ENCODE measurements around the gene DNAAF8. TPM values are rescaled to one million over a fixed set of nuclear protein-coding genes. Genes with fewer than 3 reads are reported as not detected.

DNAAF8 gene
- total RNA-seq, 4 donors from 2014 or later: 0.21 to 15.3 (median 0.74) TPM

DNA sequence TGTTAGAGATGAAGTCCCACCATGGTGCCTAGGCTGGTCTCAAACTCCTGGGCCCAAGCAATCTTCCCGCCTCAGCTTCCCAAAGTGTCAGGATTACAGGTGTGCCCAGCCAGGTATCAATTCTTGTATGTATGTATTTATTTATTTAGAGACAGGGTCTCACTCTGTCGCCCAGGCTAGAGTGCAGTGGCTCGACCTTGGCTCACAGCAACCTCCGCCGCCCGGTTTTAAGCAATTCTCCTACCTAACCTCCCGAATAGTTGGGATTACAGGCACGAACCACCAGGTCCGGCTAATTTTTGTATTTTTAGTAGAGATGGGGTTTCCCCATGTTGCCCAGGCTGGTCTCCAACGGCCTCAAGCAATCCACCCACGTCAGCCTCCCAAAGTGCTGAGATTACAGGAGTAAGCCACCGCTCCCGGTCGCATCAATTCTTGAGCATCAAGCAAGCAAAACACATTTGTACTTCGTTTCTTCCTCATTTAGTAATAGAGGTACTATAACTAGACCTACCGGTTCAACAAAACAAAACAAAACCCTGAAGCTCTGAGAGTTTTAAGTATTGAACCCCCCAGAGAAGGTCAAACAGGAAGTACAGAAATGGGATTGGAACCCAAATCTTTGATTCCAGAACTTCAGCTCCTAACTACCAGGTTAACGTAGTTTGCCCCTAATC is 33.7 kb downstream of the DNAAF8 start:
- H3K4me3 ChIP-seq: peak overlapping the region; percentile 45 to 82 (median 70)
- WGBS, 2 donors: 42 to 63% methylated on average over 17 of the region's 17 CpGs
- peaks cover 0 to 24% (median 2%) of the 10 kb centered on the region in 3 donors for H3K36me3 ChIP-seq
- peak in 1 of 2 donors; percentile 27 for DNase-seq (ENCODE audit: low spot score in 2 of 2)
- H3K27me3 ChIP-seq: no peaks in the 10 kb centered on the region
- H3K27ac ChIP-seq: peak overlapping the region; percentile 73 to 96 (median 91)
- TF ChIP-seq EP300 (IDR thresholded peaks at IDR 0.05): no peak
- no peak for TF ChIP-seq POLR2A (IDR thresholded peaks at IDR 0.05)
- TF ChIP-seq, protein P1, sequence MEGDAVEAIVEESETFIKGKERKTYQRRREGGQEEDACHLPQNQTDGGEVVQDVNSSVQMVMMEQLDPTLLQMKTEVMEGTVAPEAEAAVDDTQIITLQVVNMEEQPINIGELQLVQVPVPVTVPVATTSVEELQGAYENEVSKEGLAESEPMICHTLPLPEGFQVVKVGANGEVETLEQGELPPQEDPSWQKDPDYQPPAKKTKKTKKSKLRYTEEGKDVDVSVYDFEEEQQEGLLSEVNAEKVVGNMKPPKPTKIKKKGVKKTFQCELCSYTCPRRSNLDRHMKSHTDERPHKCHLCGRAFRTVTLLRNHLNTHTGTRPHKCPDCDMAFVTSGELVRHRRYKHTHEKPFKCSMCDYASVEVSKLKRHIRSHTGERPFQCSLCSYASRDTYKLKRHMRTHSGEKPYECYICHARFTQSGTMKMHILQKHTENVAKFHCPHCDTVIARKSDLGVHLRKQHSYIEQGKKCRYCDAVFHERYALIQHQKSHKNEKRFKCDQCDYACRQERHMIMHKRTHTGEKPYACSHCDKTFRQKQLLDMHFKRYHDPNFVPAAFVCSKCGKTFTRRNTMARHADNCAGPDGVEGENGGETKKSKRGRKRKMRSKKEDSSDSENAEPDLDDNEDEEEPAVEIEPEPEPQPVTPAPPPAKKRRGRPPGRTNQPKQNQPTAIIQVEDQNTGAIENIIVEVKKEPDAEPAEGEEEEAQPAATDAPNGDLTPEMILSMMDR (IDR thresholded peaks at IDR 0.05): no peak
- no peaks in the 10 kb centered on the region for H3K9me3 ChIP-seq
- H3K4me1 ChIP-seq: peaks cover 0 to 45% (median 22%) of the 10 kb centered on the region in 4 donors

DNA sequence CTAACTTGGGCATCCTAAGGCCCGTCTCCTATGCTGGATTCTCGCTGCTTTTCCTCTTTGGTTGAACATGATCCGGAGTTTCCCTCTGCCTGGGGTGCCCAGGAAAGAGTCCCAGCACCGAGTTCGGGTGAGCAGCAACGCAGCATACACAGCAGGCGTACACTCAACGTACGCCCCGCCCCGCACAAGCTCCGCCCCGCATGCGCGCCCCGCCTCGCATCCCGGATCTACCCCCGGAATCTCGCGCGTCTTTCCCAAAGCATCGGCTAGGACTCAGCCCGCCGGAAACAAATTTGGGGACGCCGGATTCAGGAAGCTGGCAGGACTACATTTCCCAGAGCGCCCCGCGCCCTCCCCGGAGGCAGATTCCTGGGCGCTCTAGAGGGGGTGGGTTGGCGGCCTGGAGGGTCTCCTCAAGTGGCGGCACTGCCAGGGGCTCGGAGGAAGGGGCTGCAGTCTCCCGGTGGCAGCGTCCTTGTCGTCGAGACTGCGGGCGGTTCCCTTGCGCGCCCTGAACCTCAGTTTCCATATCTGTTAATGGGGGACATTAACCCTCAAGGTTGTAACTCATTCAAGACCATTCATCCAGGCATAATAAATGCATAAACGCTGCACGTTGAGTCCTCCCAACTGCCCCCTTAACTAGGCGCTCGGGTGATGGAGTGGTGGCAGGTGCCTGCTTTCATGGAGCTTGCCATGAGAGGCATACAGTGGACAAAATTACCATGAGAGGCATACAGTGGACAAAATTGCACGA is 34.4 kb downstream of the DNAAF8 start:
- Histone ChIP-seq H3K4me1 (peaks cover 0 to 41% (median 22%) of the 10 kb centered on the region in 4 donors), H3K9me3 (no peaks in the 10 kb centered on the region), H3K36me3 (peaks cover 0 to 17% (median 0%) of the 10 kb centered on the region in 3 donors), H3K27ac (peak overlapping the region; percentile 73 to 96 (median 91)), H3K27me3 (no peaks in the 10 kb centered on the region), H3K4me3 (peak overlapping the region; percentile 45 to 82 (median 70))
- DNase-seq (ENCODE audit: low spot score in 2 of 2): peak; percentile 91 to 98
- TF ChIP-seq EP300 (IDR thresholded peaks at IDR 0.05) (peak; percentile 90 to 91), POLR2A (IDR thresholded peaks at IDR 0.05) (peak; percentile 51 to 83)
- TF ChIP-seq, protein P1 (IDR thresholded peaks at IDR 0.05): no peak
- WGBS, 2 donors: 5 to 6% methylated on average over 22 to 41 of the region's 48 CpGs

DNA sequence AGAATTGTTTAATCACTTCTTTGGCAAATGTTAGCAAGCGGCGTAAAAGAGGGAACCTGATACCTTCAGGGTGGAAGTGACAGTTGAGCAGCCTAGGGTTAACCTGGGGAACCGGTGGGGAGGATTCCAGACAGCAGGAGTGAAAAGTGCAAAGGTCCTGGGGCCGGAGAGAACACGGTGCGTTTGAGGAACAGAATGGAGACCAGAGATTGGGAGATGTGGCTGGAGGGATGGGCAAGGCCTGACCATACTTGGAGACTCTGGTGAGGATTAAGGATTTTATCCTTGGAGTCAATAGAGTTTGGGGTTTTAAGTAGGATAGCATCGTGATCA is 34.9 kb downstream of the DNAAF8 start:
- peak overlapping the region in 3 of 4 donors; percentile 45 to 82 (median 79) for H3K4me3 ChIP-seq

DNA sequence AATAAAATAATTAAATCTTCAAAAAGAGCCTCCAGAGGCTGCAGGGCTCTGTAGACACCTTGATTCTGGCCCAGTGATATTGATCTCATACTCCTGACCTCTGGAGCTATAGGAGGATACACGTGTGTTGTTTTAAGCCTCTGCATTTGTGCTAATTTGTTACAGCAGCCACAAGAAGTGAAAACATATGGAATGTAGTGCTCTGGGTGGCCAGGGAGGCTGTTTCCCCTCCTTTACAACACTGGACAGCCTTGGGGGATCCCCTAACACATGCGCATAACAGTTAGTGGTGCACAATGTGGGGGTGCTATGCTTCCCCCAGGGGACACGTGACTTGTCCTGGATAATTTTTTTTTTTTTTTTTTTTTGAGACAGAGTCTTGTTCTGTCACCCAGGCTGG is 37.3 kb downstream of the DNAAF8 start:
- no peak for TF ChIP-seq EP300 (IDR thresholded peaks at IDR 0.05)
- TF ChIP-seq, protein P1 (IDR thresholded peaks at IDR 0.05): no peak
- no peak for TF ChIP-seq POLR2A (IDR thresholded peaks at IDR 0.05)
- Histone ChIP-seq H3K4me3 (no peak overlapping the region), H3K36me3 (no peaks in the 10 kb centered on the region), H3K4me1 (peaks cover 0 to 17% (median 8%) of the 10 kb centered on the region in 4 donors), H3K27me3 (no peaks in the 10 kb centered on the region), H3K9me3 (no peaks in the 10 kb centered on the region), H3K27ac (no peak overlapping the region)
- no peak for DNase-seq (ENCODE audit: low spot score in 2 of 2)
- 46 to 48% methylated on average over 3 of the region's 3 CpGs for WGBS, 2 donors

More for the DNA sequence above, 34.9 kb downstream of the DNAAF8 start:
- no peak for TF ChIP-seq POLR2A (IDR thresholded peaks at IDR 0.05)
- TF ChIP-seq, protein P1 (IDR thresholded peaks at IDR 0.05): no peak
- TF ChIP-seq EP300 (IDR thresholded peaks at IDR 0.05): no peak
- 52 to 54% methylated on average over 7 of the region's 7 CpGs for WGBS, 2 donors
- Histone ChIP-seq H3K4me1 (peaks cover 0 to 36% (median 22%) of the 10 kb centered on the region in 4 donors), H3K27ac (peak overlapping the region in 2 of 4 donors; percentile 88 to 94), H3K36me3 (peaks cover 0 to 12% (median 0%) of the 10 kb centered on the region in 3 donors), H3K27me3 (no peaks in the 10 kb centered on the region), H3K9me3 (no peaks in the 10 kb centered on the region)
- DNase-seq (ENCODE audit: low spot score in 2 of 2): no peak

DNA sequence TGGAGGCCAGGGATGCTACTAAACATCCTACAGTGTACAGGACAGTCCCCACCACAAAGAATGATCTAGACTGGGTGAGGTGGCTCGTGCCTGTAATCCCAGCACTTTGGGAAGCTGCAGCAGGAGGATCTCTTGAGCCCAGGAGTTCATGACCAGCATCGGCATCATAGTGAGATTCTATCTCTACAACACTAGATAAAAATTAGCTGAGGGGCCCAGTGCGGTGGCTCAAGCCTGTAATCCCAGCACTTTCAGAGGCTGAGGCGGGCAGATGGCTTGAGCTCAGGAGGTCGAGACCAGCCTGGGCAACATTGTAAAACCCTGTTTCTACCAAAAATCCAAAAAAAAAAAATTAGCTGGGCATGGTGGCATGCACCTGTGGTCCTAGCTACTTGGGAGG is 38.0 kb downstream of the DNAAF8 start:
- H3K27me3 ChIP-seq: no peaks in the 10 kb centered on the region

More for the DNA sequence above, 38.0 kb downstream of the DNAAF8 start:
- Histone ChIP-seq H3K27ac (no peak overlapping the region), H3K4me1 (peaks cover 0 to 15% (median 7%) of the 10 kb centered on the region in 4 donors), H3K36me3 (no peaks in the 10 kb centered on the region), H3K4me3 (no peak overlapping the region), H3K9me3 (no peaks in the 10 kb centered on the region)
- no peak for DNase-seq (ENCODE audit: low spot score in 2 of 2)
- WGBS, 2 donors: 88% methylated on average over 5 of the region's 5 CpGs
- no peak for TF ChIP-seq POLR2A (IDR thresholded peaks at IDR 0.05)
- TF ChIP-seq EP300 (IDR thresholded peaks at IDR 0.05): no peak
- TF ChIP-seq, protein P1 (IDR thresholded peaks at IDR 0.05): no peak

All from tibial nerve (tissue), 4 donors.